Measurements from ENCODE around the gene SPC25. TPM values are rescaled to one million over a fixed set of nuclear protein-coding genes. Genes with fewer than 3 reads are reported as not detected.

Gene SPC25
- total RNA-seq, 2 experiments from 2014 or later, result 31.0 to 32.0 TPM

DNA sequence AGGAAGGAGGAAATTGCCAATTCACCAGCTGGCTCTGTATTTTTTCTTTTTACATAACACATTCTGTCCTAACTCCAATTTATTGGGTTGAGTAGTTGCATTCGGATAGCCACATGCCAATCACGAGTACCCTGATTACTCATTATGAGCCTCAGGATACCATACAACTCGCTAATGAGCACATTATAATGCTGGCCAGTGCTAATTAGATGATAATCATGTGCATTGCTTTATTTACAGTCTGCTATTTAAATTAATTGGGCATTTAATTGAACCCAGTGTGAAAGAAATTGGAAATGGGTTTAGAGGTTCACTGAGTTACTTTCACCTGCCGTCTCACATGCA lies 26.1 kb upstream of the SPC25 start:
- no peak for DNase-seq
- no peak overlapping the region for H3K27ac Mint-ChIP-seq
- H3K9me3 Mint-ChIP-seq, result peaks cover 4% of the 10 kb centered on the region
- H3K36me3 Mint-ChIP-seq (ENCODE audit: low read depth), result peaks cover 2% of the 10 kb centered on the region
- H3K27me3 Mint-ChIP-seq (ENCODE audit: low read depth), result peaks cover 20% of the 10 kb centered on the region
- intact Hi-C loops (cut with micrococcal nuclease), result loop anchor here (1.0 to 10.0 kb wide), 3 partner anchors 426 to 705 kb away; partner anchors contain the start of gene CERS6
- CTCF ChIA-PET, result interaction anchor here (0.8 kb wide), 1 partner anchor 139 kb away, joined by 3 read pairs; no protein-coding TSS in a partner anchor
- H3K4me1 Mint-ChIP-seq (ENCODE audit: low read depth), result peaks cover 12% of the 10 kb centered on the region
- H3K4me3 Mint-ChIP-seq, result no peak overlapping the region

- no peak overlapping the region for H3K4me3 Mint-ChIP-seq
- peaks cover 2% of the 10 kb centered on the region for H3K36me3 Mint-ChIP-seq (ENCODE audit: low read depth)
- H3K27me3 Mint-ChIP-seq (ENCODE audit: low read depth), result peaks cover 20% of the 10 kb centered on the region
- intact Hi-C loops (cut with micrococcal nuclease), result loop anchor here (1.0 to 10.0 kb wide), 3 partner anchors 425 to 704 kb away; partner anchors contain the start of gene CERS6
- H3K4me1 Mint-ChIP-seq (ENCODE audit: low read depth), result peaks cover 12% of the 10 kb centered on the region
- CTCF ChIA-PET, result interaction anchor here (0.8 kb wide), 1 partner anchor 138 kb away, joined by 3 read pairs; no protein-coding TSS in a partner anchor
- DNase-seq, result no peak
- peaks cover 4% of the 10 kb centered on the region for H3K9me3 Mint-ChIP-seq
- H3K27ac Mint-ChIP-seq, result no peak overlapping the region
These were observed 25.5 kb upstream of the SPC25 start for GRCh38 chr2:168915441-168916330.

DNA sequence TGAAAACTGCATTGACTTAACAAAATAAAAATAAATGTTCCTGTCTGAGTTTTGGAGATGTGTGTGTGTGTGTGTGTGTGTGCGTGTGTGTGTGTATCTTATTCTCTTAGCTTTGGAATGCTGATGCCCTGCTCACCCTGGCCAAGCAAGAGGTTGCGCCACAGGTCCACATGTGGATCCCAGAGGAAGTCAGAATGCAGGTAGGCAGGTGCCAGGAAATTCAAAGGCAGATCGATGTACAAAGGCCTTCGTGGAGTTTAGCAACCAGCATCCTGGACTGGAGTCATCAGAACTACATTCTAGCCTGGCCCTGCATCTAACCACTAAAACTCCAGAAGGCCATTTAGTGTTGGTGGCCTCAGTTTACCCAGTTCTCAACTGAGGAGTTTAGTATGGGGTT lies 23.3 kb upstream of the SPC25 start:
- H3K36me3 Mint-ChIP-seq (ENCODE audit: low read depth), result peaks cover 2% of the 10 kb centered on the region

DNA sequence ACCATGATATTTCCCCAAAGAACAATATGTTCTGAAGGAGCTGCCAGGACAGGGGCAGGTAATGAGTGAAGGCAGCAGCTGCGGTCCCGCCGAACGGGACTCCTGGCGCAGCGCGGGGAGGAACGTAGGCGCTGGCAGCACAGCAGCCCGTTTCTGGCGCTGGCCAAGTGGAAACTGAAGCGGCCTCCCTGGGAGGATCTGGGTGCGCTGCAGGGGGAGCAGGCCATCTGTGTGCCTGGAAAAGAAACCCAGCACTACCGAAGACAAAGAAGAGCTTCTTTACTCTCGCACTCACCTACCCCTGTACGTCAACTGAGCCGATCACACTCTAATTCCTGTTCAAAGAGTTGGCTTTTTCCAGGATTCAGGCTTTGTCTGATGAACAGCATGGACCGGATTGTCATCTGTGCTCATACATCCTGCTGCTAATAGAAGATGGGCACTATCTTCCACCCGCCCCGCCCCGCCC lies 22.7 kb upstream of the SPC25 start:
- Mint-ChIP-seq H3K36me3 (ENCODE audit: low read depth) (peaks cover 2% of the 10 kb centered on the region), H3K4me1 (ENCODE audit: low read depth) (peaks cover 12% of the 10 kb centered on the region), H3K27me3 (ENCODE audit: low read depth) (peaks cover 20% of the 10 kb centered on the region), H3K9me3 (peaks cover 4% of the 10 kb centered on the region), H3K4me3 (peak overlapping the region; percentile 43), H3K27ac (no peak overlapping the region)
- intact Hi-C loops (cut with micrococcal nuclease), result loop anchor here (10.0 kb wide), 1 partner anchor 458 kb away; the partner anchor contains the start of gene CERS6
- peak; percentile 10 for DNase-seq
- CTCF ChIA-PET, result no interaction called here

More for the DNA sequence above, 23.3 kb upstream of the SPC25 start:
- CTCF ChIA-PET, result interaction anchor here (0.6 kb wide), 1 partner anchor 49 kb away, joined by 3 read pairs; no protein-coding TSS in a partner anchor
- intact Hi-C loops (cut with micrococcal nuclease), result loop anchor here (10.0 kb wide), 1 partner anchor 459 kb away; the partner anchor contains the start of gene CERS6
- Mint-ChIP-seq H3K4me3 (no peak overlapping the region), H3K4me1 (ENCODE audit: low read depth) (peaks cover 12% of the 10 kb centered on the region), H3K9me3 (peaks cover 4% of the 10 kb centered on the region), H3K27ac (no peak overlapping the region), H3K27me3 (ENCODE audit: low read depth) (peaks cover 20% of the 10 kb centered on the region)
- no peak for DNase-seq

DNA sequence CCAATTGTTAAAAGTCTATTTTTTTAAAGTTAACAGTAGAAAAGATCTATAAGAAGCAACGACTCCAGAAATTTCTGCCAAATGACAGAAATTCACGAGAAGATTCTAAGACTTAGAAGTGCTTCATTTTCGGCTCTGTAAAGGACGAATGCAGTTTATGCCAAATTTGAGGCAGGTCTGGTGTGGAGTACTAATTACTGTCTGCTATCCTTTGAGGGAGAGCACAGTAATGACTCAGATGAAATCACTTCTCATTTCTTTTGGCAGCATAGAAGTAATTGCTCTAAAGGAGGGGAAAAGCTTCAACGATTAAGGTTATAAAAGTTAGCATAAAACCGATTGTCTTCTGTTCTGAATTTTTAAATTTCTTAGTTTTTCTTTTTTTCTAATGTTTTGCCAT lies 22.2 kb upstream of the SPC25 start:
- Mint-ChIP-seq H3K4me3 (peak overlapping the region; percentile 43), H3K36me3 (ENCODE audit: low read depth) (peaks cover 2% of the 10 kb centered on the region), H3K9me3 (peaks cover 4% of the 10 kb centered on the region), H3K27ac (no peak overlapping the region), H3K4me1 (ENCODE audit: low read depth) (peaks cover 12% of the 10 kb centered on the region), H3K27me3 (ENCODE audit: low read depth) (peaks cover 20% of the 10 kb centered on the region)
- CTCF ChIA-PET, result no interaction called here
- no peak for DNase-seq
- intact Hi-C loops (cut with micrococcal nuclease), result loop anchor here (10.0 kb wide), 1 partner anchor 458 kb away; the partner anchor contains the start of gene CERS6

- intact Hi-C loops (cut with micrococcal nuclease), result loop anchor here (10.0 kb wide), 1 partner anchor 456 kb away; the partner anchor contains the start of gene CERS6
- no peak for DNase-seq
- CTCF ChIA-PET, result interaction anchor here (1.5 kb wide), 1 partner anchor 564 kb away, joined by 4 read pairs; no protein-coding TSS in a partner anchor
- H3K36me3 Mint-ChIP-seq (ENCODE audit: low read depth), result no peaks in the 10 kb centered on the region
- no peak overlapping the region for H3K27ac Mint-ChIP-seq
- peaks cover 26% of the 10 kb centered on the region for H3K27me3 Mint-ChIP-seq (ENCODE audit: low read depth)
- peaks cover 7% of the 10 kb centered on the region for H3K4me1 Mint-ChIP-seq (ENCODE audit: low read depth)
- peaks cover under 1% of the 10 kb centered on the region for H3K9me3 Mint-ChIP-seq
- H3K4me3 Mint-ChIP-seq, result no peak overlapping the region
These were observed 20.1 kb upstream of the SPC25 start for GRCh38 chr2:168910330-168910729.

DNA sequence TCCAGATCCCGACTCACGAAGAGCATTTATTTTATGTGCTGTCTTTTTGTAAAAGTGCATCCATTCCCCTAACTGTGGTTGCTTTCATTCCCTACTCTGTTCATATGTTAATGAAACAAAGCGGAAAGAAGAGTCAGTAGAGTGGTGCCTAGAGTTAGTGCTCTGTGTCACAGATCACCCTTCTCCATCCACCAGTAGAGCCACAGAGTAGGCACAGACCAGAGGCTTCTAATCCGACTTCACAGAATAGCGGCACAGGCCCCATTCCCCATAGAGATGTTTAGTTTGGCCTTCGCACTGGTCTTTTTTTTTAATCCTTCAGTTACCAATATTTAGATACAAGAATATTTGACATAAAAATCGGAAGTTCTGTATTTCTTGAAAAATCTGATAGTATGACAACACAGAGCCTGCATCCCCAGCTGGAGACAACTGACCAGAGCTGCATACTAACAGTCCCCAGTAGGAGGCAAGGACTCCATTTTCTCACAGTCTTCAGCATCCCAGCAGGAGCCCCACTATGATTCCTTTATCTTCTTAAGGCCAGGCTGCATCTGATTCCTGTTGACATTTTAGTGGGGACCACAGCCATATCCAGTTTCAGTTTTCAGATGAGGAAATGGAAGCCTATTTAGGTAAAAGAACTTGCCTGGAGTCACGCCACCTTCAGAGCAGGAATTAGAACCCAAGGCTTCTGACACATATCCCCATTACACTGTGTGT lies 17.9 kb upstream of the SPC25 start:
- CTCF ChIA-PET, result no interaction called here
- peaks cover 30% of the 10 kb centered on the region for H3K27me3 Mint-ChIP-seq (ENCODE audit: low read depth)
- intact Hi-C loops (cut with micrococcal nuclease), result no loop called here
- no peaks in the 10 kb centered on the region for H3K36me3 Mint-ChIP-seq (ENCODE audit: low read depth)
- H3K9me3 Mint-ChIP-seq, result no peaks in the 10 kb centered on the region
- no peak overlapping the region for H3K27ac Mint-ChIP-seq
- no peak overlapping the region for H3K4me3 Mint-ChIP-seq
- no peak for DNase-seq
- peaks cover 6% of the 10 kb centered on the region for H3K4me1 Mint-ChIP-seq (ENCODE audit: low read depth)

DNA sequence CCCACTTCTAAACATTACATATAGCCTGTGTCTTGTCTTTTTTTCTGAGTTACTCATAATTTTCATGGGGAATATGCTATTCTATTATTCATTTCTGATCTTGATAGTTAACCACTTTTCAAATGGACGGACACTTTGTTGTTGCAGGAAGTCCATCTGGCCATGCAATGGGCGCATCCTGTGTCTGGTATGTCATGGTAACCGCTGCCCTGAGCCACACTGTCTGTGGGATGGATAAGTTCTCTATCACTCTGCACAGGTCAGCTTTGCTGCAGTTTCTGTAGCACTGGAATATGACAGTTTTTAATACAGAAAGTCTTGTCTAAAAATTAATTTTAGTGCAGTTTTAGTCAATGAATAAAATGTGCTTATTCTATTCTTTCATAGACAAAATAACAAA lies 14.1 kb upstream of the SPC25 start:
- no peaks in the 10 kb centered on the region for H3K9me3 Mint-ChIP-seq
- H3K4me3 Mint-ChIP-seq, result no peak overlapping the region
- CTCF ChIA-PET, result no interaction called here
- intact Hi-C loops (cut with micrococcal nuclease), result no loop called here
- peaks cover 17% of the 10 kb centered on the region for H3K27me3 Mint-ChIP-seq (ENCODE audit: low read depth)
- no peak for DNase-seq
- no peak overlapping the region for H3K27ac Mint-ChIP-seq
- no peaks in the 10 kb centered on the region for H3K36me3 Mint-ChIP-seq (ENCODE audit: low read depth)
- no peaks in the 10 kb centered on the region for H3K4me1 Mint-ChIP-seq (ENCODE audit: low read depth)

- Mint-ChIP-seq H3K27me3 (ENCODE audit: low read depth) (peaks cover 17% of the 10 kb centered on the region), H3K4me1 (ENCODE audit: low read depth) (no peaks in the 10 kb centered on the region), H3K27ac (no peak overlapping the region), H3K4me3 (no peak overlapping the region), H3K36me3 (ENCODE audit: low read depth) (no peaks in the 10 kb centered on the region), H3K9me3 (no peaks in the 10 kb centered on the region)
- intact Hi-C loops (cut with micrococcal nuclease), result no loop called here
- CTCF ChIA-PET, result no interaction called here
- no peak for DNase-seq
These were observed 13.7 kb upstream of the SPC25 start for GRCh38 chr2:168903888-168904287.

- intact Hi-C loops (cut with micrococcal nuclease), result no loop called here
- no peak within 1 kb of the TSS for H3K4me3 Mint-ChIP-seq
These were observed 10.8 kb upstream of the SPC25 start, which contains the start of gene G6PC2 for GRCh38 chr2:168901003-168901402. Gene G6PC2 (plus strand): TSS chr2:168901291. CDS start chr2:168901332, 41 bp downstream.

GRCh38 chr2:168897449-168897848 lies 7.2 kb upstream of the SPC25 start:
- no peaks in the 10 kb centered on the region for H3K9me3 Mint-ChIP-seq
- H3K4me3 Mint-ChIP-seq, result no peak overlapping the region
- H3K27ac Mint-ChIP-seq, result no peak overlapping the region
- DNase-seq, result no peak
- CTCF ChIA-PET, result no interaction called here
- H3K36me3 Mint-ChIP-seq (ENCODE audit: low read depth), result no peaks in the 10 kb centered on the region
- no peaks in the 10 kb centered on the region for H3K27me3 Mint-ChIP-seq (ENCODE audit: low read depth)
- no peaks in the 10 kb centered on the region for H3K4me1 Mint-ChIP-seq (ENCODE audit: low read depth)
- intact Hi-C loops (cut with micrococcal nuclease), result no loop called here

More at GRCh38 chr2:168901003-168901402, 10.8 kb upstream of the SPC25 start, which contains the start of gene G6PC2:
- Mint-ChIP-seq H3K36me3 (ENCODE audit: low read depth) (no peaks in the 10 kb centered on the region), H3K4me1 (ENCODE audit: low read depth) (no peaks in the 10 kb centered on the region), H3K9me3 (no peaks in the 10 kb centered on the region), H3K27ac (no peak within 1 kb of the TSS), H3K27me3 (ENCODE audit: low read depth) (peaks cover 12% of the 10 kb centered on the region)
- CTCF ChIA-PET, result no interaction called here
- DNase-seq, result no peak

GRCh38 chr2:168896783-168897182 lies 6.6 kb upstream of the SPC25 start:
- Mint-ChIP-seq H3K36me3 (ENCODE audit: low read depth) (no peaks in the 10 kb centered on the region), H3K9me3 (no peaks in the 10 kb centered on the region), H3K27me3 (ENCODE audit: low read depth) (no peaks in the 10 kb centered on the region), H3K4me3 (no peak overlapping the region), H3K4me1 (ENCODE audit: low read depth) (no peaks in the 10 kb centered on the region), H3K27ac (no peak overlapping the region)
- CTCF ChIA-PET, result no interaction called here
- no peak for DNase-seq
- intact Hi-C loops (cut with micrococcal nuclease), result no loop called here
